GM19193 (cell line): ENCODE results near the gene CECR2.

Source experiments
- POLR2A ChIP-seq: IDR thresholded peaks from 4 replicates; pipeline ENCODE4 v1.6.1; 2011; ENCODE audit not compliant: insufficient read depth, insufficient read length; ENCODE audit errors: extremely low read depth

Gene CECR2

DNA sequence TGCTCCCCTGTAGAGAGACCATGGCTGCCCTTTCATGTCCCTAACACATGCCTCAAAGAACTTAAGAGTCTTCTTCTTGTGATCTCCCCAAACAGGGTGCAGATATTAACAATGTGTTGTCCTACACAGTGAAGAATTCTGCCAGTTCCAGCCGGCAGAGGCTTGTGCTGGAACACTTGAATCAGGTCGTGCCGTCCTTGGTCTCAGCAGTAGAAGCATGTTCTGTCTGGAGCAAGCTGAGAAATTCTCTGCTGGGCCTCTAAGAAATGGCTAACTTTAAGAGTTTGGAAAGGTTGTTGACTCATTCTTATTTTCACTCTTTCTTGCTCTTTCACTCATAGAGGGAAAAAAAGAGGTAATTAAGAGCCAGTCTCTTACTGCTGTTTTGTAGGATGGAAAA lies 123.0 kb downstream of the CECR2 start:
- no peak for TF ChIP-seq POLR2A

DNA sequence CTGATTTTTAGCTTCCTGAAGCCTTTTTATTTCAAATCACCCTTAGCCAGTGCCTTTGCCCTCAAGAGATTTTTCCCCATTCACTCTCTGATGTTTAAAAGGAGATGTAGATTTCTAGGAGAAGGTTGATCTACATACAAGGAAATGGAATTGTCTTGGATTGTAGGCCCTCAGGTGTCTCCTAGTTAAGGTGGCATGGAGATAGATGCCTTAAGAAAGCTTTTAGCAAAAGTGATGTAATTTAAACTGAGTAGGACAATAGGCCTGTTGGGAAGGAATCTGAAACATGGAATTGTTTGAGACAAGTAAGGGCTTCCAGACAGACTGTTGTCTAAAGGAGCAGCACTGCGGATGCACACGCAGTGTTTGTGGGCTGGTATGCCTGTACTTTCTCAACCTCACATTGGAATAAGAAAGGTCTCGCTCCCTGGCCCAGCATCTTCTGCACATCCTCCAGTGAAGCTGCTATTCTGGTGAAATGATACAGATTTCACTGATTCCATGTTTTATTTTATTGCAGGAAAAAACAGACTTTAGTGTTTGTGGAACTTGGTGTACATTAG lies 124.2 kb downstream of the CECR2 start:
- TF ChIP-seq POLR2A: no peak

GRCh38 chr22:17496841-17497240 lies 127.6 kb downstream of the CECR2 start:
- TF ChIP-seq POLR2A: no peak

GRCh38 chr22:17501679-17502285 lies 132.5 kb downstream of the CECR2 start:
- TF ChIP-seq POLR2A: no peak

GRCh38 chr22:17508110-17508509 lies 138.8 kb downstream of the CECR2 start:
- no peak for TF ChIP-seq POLR2A

DNA sequence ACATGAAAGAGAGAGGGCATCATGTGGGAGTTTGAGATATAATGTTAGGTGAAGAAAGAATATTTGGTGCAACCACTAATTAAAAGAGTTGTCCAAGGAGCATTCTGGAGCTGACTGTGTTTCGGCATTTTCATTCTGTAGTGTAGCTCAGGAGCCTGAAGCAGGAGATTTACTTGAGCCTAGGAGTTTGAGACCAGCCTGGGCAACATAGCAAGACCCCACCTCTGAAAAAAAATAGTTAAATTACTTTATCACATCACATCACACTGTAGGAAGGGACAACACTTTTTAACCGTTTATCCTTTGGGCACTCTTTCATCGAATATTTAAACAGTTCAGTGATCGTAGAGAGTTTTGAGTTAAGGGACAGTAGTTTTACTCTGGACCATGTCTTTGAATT lies 143.7 kb downstream of the CECR2 start:
- TF ChIP-seq POLR2A: no peak

DNA sequence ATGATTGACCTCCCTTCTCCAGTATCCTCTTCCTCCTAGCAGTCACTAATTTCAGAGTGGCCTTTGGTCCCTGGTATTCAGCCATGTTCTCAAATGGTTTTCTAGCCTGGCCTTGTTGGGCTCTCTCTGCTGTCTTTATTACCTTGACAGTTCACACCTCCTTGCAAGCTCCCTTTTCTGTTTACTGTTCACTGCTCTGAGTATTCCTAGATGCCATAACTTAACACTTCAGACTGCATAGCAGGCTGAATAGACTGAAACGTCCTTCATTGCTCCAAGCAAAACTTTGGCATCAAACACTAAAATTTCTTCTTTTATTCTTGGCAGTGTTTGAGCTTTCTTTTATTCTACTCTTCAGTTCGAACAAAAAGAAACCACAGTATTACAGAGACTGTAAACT lies 144.4 kb downstream of the CECR2 start:
- TF ChIP-seq POLR2A: no peak

GRCh38 chr22:17514084-17514483 lies 144.8 kb downstream of the CECR2 start:
- no peak for TF ChIP-seq POLR2A

DNA sequence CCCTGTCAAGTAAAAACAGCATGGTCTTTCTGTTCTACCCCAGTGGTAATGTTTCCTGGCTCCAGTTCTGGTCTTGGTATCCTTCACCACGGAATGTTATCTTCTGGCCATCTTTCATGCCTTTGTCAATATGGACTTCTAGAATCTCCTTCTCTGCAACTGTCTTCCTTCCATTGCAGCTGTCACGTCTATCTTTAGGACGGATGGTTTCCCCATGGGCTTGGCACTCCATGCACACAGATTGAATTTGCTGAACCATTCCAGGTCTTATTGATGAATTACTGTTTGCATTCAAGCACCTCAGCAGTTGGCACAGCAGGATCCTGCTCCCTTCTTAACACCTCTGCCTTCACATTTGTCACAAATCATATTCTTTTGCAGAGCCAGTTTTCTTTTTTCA lies 149.1 kb downstream of the CECR2 start:
- no peak for TF ChIP-seq POLR2A

DNA sequence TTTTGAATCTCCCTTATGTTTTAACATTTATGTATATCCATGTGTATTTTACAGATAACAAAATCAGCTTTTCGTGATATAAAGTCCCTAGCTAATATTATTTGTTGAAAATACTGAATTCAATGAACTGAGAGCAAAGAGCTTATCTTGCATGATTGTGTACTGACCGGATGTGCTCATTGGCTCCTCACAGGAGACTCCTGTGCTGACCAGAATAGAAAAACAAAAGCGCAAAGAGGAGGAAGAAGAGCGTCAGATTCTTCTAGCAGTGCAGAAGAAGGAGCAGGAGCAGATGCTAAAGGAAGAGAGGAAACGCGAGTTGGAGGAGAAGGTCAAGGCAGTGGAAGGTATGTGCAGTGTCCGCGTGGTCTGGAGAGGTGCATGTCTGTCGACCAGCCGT lies 154.7 kb downstream of the CECR2 start:
- TF ChIP-seq POLR2A: no peak

DNA sequence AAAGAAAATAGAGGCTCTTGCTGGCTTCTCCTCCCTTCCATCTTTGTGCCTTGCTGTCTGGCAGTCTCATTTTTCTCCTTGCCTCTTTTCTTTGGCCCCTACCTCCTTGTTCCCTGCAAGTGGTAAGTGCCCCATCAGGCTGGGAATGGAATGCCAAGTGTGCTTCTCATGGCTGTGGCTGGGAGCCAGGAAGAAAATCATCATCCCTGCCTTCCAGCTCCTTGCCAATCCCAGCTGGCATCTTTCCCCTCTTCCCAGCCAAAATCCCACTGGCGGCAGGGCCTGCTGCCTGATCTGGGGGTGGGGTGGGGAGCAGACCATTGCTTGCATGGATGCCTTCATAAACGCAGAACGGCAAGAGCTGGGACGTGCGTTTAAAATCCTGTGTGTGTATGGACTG lies 167.0 kb downstream of the CECR2 start:
- no peak for TF ChIP-seq POLR2A

DNA sequence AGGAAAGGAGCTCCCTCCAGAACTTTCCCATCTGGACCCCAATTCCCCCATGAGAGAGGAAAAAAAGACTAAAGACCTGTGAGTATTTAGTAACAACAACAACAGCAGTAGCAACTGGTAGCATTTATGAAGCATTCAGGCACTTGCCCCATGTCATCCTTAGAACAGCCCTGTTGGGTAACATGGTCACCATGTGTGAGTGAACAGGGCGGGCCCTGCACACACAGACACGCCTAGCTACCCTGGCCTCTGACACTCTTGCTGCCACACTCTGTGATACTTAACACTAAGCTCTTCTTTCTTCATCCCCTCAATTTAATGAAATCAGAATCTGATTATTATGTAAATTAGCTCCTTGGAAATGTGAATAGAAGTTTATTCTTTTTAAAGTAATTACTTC lies 167.9 kb downstream of the CECR2 start:
- TF ChIP-seq POLR2A: no peak

DNA sequence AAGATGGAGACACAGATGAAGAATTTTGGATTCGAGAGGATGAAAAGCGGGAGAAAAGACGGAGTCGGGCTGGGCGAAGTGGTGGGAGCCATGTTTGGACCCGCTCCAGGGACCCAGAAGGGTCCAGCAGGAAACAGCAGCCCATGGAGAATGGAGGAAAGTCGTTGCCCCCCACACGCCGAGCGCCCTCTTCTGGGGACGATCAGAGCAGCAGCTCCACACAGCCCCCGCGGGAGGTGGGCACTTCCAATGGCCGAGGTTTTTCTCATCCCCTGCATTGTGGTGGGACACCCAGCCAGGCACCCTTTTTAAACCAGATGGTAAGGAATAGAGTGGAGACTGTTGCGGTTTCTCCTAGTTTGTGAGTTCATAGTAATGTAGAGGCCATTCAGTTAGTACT lies 171.2 kb downstream of the CECR2 start:
- no peak for TF ChIP-seq POLR2A

GRCh38 chr22:17541476-17541875 lies 172.2 kb downstream of the CECR2 start:
- TF ChIP-seq POLR2A: no peak

DNA sequence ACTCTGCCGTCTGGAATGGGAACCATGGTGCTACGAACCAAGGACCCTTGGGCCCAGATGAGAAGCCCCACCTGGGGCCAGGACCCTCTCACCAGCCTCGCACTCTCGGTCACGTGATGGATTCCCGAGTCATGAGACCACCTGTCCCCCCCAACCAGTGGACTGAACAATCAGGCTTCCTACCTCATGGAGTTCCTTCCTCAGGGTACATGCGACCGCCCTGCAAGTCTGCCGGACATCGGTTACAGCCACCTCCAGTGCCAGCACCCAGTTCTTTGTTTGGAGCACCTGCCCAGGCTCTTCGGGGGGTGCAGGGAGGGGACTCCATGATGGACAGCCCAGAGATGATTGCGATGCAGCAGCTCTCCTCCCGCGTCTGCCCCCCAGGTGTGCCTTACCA lies 173.2 kb downstream of the CECR2 start:
- TF ChIP-seq POLR2A: no peak

- TF ChIP-seq POLR2A: no peak
Measured at GRCh38 chr22:17548010-17548755, 178.9 kb downstream of the CECR2 start.
